Measurements from ENCODE around the gene TOPBP1. TPM values are rescaled to one million over a fixed set of nuclear protein-coding genes. Genes with fewer than 3 reads are reported as not detected.

The TOPBP1 gene
- total and polyA plus RNA-seq, 2 experiments from 2014 or later, result 15.8 to 42.2 TPM

DNA sequence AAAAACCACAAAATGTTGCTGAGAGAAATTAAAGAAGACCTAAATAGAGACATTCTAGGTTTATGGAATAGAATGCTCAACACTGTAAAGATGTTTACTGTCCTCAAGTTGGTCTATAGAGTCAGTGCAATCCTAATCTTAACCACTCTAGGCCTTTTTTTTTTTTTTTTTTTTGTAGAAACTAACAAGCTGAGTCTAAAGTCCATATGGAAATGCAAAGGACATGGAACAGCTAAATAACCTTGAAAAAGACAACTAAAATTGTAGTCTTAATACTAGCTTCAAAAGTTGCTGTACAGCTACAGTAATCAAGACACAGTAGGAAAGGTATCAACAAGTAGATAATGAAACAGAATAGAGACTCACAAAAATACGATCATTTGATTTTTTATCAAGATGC lies 55.4 kb downstream of the TOPBP1 start:
- no peak for DNase-seq (ENCODE audit: low spot score)
- Histone ChIP-seq H3K4me2 (no peak overlapping the region), H2AFZ (no peak overlapping the region), H3K4me3 (no peak overlapping the region), H3K79me2 (replicated peaks; ENCODE audit: insufficient read depth) (no peaks in the 10 kb centered on the region), H3K36me3 (ENCODE audit: insufficient read depth) (peaks cover 27% of the 10 kb centered on the region; the same call in 1 of the 2 replicates), H3F3A (replicated peaks; ENCODE audit: low read depth) (no peaks in the 10 kb centered on the region), H3K9me2 (ENCODE audit: insufficient read depth) (no peaks in the 10 kb centered on the region), H4K20me1 (replicated peaks; ENCODE audit: insufficient read depth) (no peaks in the 10 kb centered on the region), H3K27ac (ENCODE audit: low read depth) (no peak overlapping the region), H3K4me1 (ENCODE audit: insufficient read depth) (no peaks in the 10 kb centered on the region), H3K27me3 (ENCODE audit: insufficient read depth) (no peaks in the 10 kb centered on the region)
- ATAC-seq, result no peak
- no peaks in the 10 kb centered on the region for H3K4me1 Mint-ChIP-seq
- TF ChIP-seq, protein P1, sequence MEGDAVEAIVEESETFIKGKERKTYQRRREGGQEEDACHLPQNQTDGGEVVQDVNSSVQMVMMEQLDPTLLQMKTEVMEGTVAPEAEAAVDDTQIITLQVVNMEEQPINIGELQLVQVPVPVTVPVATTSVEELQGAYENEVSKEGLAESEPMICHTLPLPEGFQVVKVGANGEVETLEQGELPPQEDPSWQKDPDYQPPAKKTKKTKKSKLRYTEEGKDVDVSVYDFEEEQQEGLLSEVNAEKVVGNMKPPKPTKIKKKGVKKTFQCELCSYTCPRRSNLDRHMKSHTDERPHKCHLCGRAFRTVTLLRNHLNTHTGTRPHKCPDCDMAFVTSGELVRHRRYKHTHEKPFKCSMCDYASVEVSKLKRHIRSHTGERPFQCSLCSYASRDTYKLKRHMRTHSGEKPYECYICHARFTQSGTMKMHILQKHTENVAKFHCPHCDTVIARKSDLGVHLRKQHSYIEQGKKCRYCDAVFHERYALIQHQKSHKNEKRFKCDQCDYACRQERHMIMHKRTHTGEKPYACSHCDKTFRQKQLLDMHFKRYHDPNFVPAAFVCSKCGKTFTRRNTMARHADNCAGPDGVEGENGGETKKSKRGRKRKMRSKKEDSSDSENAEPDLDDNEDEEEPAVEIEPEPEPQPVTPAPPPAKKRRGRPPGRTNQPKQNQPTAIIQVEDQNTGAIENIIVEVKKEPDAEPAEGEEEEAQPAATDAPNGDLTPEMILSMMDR (conservative IDR thresholded peaks at IDR 0.05; ENCODE audit: low read depth in 2 of 2), result no peak
- TF ChIP-seq, protein P2, sequence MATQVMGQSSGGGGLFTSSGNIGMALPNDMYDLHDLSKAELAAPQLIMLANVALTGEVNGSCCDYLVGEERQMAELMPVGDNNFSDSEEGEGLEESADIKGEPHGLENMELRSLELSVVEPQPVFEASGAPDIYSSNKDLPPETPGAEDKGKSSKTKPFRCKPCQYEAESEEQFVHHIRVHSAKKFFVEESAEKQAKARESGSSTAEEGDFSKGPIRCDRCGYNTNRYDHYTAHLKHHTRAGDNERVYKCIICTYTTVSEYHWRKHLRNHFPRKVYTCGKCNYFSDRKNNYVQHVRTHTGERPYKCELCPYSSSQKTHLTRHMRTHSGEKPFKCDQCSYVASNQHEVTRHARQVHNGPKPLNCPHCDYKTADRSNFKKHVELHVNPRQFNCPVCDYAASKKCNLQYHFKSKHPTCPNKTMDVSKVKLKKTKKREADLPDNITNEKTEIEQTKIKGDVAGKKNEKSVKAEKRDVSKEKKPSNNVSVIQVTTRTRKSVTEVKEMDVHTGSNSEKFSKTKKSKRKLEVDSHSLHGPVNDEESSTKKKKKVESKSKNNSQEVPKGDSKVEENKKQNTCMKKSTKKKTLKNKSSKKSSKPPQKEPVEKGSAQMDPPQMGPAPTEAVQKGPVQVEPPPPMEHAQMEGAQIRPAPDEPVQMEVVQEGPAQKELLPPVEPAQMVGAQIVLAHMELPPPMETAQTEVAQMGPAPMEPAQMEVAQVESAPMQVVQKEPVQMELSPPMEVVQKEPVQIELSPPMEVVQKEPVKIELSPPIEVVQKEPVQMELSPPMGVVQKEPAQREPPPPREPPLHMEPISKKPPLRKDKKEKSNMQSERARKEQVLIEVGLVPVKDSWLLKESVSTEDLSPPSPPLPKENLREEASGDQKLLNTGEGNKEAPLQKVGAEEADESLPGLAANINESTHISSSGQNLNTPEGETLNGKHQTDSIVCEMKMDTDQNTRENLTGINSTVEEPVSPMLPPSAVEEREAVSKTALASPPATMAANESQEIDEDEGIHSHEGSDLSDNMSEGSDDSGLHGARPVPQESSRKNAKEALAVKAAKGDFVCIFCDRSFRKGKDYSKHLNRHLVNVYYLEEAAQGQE (IDR thresholded peaks at IDR 0.05; ENCODE audit: unreplicated experiment), result no peak
- TF ChIP-seq, protein P3, sequence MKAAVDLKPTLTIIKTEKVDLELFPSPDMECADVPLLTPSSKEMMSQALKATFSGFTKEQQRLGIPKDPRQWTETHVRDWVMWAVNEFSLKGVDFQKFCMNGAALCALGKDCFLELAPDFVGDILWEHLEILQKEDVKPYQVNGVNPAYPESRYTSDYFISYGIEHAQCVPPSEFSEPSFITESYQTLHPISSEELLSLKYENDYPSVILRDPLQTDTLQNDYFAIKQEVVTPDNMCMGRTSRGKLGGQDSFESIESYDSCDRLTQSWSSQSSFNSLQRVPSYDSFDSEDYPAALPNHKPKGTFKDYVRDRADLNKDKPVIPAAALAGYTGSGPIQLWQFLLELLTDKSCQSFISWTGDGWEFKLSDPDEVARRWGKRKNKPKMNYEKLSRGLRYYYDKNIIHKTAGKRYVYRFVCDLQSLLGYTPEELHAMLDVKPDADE (IDR thresholded peaks at IDR 0.05), result no peak
- TF ChIP-seq ZNF331 (CRISPR knock-in tag; IDR thresholded peaks at IDR 0.05; ENCODE audit: low read depth), result no peak
- TF ChIP-seq ZNF114 (CRISPR knock-in tag; IDR thresholded peaks at IDR 0.05), result no peak
- no peak for TF ChIP-seq NANOG (IDR thresholded peaks at IDR 0.05; ENCODE audit: borderline replicate concordance)
- H3K4me3 Mint-ChIP-seq, result no peak overlapping the region
- H3K36me3 Mint-ChIP-seq (ENCODE audit: low read depth), result peaks cover 48% of the 10 kb centered on the region; the same call in 2 of the 3 replicates
- no peak overlapping the region for H3K27ac Mint-ChIP-seq
- H3K27me3 Mint-ChIP-seq (ENCODE audit: insufficient read depth, low read depth, poor library complexity), result no peaks in the 10 kb centered on the region
- no peaks in the 10 kb centered on the region for H3K9me3 Mint-ChIP-seq

DNA sequence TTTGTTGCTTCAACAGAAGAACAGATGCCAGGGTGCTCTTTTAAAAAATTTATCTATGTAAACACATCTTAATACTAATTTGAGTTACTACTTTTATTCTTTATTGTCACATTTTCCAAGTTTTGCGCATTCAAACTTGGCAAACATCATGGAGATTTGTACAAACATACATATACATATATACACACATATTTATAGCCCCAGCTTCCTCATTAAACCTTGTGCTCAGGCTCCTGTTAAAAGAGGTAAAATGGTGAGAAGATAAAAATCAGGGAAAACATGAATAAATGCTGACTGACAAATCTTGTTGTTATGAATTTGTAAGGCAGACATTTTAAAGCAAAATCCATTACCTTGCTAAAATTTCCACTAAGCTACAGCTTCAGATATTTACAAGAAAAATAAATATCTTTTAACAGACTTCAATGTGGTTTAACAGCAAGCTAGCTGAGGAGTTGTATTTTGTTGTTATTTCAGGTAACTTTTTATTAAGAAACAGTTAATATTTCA lies 61.1 kb downstream of the TOPBP1 start:
- H3K27me3 ChIP-seq (ENCODE audit: insufficient read depth), result no peaks in the 10 kb centered on the region
- ATAC-seq (no peak), DNase-seq (ENCODE audit: low spot score) (no peak)
- H3K4me2 ChIP-seq, result no peak overlapping the region
- H3K9me2 ChIP-seq (ENCODE audit: insufficient read depth), result no peaks in the 10 kb centered on the region
- no peaks in the 10 kb centered on the region for H3K36me3 ChIP-seq (ENCODE audit: insufficient read depth)
- Mint-ChIP-seq H3K27ac (no peak overlapping the region), H3K36me3 (ENCODE audit: low read depth) (peaks cover 9% of the 10 kb centered on the region; the same call in 1 of the 3 replicates), H3K9me3 (no peaks in the 10 kb centered on the region), H3K27me3 (ENCODE audit: insufficient read depth, low read depth, poor library complexity) (peaks cover 1% of the 10 kb centered on the region), H3K4me3 (no peak overlapping the region), H3K4me1 (no peaks in the 10 kb centered on the region)
- no peaks in the 10 kb centered on the region for H4K20me1 ChIP-seq (replicated peaks; ENCODE audit: insufficient read depth)
- peaks cover 7% of the 10 kb centered on the region; the same call in 1 of the 2 replicates for H3K4me1 ChIP-seq (ENCODE audit: insufficient read depth)
- no peak overlapping the region for H3K4me3 ChIP-seq
- no peaks in the 10 kb centered on the region for H3K79me2 ChIP-seq (replicated peaks; ENCODE audit: insufficient read depth)
- no peaks in the 10 kb centered on the region for H3F3A ChIP-seq (replicated peaks; ENCODE audit: low read depth)
- H2AFZ ChIP-seq, result no peak overlapping the region
- H3K27ac ChIP-seq (ENCODE audit: low read depth), result no peak overlapping the region
- TF ChIP-seq, protein P4, sequence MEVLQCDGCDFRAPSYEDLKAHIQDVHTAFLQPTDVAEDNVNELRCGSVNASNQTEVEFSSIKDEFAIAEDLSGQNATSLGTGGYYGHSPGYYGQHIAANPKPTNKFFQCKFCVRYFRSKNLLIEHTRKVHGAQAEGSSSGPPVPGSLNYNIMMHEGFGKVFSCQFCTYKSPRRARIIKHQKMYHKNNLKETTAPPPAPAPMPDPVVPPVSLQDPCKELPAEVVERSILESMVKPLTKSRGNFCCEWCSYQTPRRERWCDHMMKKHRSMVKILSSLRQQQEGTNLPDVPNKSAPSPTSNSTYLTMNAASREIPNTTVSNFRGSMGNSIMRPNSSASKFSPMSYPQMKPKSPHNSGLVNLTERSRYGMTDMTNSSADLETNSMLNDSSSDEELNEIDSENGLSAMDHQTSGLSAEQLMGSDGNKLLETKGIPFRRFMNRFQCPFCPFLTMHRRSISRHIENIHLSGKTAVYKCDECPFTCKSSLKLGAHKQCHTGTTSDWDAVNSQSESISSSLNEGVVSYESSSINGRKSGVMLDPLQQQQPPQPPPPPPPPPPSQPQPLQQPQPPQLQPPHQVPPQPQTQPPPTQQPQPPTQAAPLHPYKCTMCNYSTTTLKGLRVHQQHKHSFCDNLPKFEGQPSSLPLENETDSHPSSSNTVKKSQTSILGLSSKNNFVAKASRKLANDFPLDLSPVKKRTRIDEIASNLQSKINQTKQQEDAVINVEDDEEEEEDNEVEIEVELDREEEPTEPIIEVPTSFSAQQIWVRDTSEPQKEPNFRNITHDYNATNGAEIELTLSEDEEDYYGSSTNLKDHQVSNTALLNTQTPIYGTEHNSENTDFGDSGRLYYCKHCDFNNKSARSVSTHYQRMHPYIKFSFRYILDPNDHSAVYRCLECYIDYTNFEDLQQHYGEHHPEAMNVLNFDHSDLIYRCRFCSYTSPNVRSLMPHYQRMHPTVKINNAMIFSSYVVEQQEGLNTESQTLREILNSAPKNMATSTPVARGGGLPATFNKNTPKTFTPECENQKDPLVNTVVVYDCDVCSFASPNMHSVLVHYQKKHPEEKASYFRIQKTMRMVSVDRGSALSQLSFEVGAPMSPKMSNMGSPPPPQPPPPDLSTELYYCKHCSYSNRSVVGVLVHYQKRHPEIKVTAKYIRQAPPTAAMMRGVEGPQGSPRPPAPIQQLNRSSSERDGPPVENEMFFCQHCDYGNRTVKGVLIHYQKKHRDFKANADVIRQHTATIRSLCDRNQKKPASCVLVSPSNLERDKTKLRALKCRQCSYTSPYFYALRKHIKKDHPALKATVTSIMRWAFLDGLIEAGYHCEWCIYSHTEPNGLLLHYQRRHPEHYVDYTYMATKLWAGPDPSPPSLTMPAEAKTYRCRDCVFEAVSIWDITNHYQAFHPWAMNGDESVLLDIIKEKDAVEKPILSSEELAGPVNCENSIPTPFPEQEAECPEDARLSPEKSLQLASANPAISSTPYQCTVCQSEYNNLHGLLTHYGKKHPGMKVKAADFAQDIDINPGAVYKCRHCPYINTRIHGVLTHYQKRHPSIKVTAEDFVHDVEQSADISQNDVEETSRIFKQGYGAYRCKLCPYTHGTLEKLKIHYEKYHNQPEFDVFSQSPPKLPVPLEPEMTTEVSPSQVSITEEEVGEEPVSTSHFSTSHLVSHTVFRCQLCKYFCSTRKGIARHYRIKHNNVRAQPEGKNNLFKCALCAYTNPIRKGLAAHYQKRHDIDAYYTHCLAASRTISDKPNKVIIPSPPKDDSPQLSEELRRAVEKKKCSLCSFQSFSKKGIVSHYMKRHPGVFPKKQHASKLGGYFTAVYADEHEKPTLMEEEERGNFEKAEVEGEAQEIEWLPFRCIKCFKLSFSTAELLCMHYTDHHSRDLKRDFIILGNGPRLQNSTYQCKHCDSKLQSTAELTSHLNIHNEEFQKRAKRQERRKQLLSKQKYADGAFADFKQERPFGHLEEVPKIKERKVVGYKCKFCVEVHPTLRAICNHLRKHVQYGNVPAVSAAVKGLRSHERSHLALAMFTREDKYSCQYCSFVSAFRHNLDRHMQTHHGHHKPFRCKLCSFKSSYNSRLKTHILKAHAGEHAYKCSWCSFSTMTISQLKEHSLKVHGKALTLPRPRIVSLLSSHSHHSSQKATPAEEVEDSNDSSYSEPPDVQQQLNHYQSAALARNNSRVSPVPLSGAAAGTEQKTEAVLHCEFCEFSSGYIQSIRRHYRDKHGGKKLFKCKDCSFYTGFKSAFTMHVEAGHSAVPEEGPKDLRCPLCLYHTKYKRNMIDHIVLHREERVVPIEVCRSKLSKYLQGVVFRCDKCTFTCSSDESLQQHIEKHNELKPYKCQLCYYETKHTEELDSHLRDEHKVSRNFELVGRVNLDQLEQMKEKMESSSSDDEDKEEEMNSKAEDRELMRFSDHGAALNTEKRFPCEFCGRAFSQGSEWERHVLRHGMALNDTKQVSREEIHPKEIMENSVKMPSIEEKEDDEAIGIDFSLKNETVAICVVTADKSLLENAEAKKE (CRISPR knock-in tag; IDR thresholded peaks at IDR 0.05), result no peak
